SJSA1 (cell line): ENCODE measurements around the gene BRAF. TPM values are rescaled to one million over a fixed set of nuclear protein-coding genes. Genes with fewer than 3 reads are reported as not detected.
"Not testable (repeated sequence)": the region's sequence is repeated elsewhere in the genome, so short reads cannot be mapped to it uniquely, and the experiment has no call there.

Experiments used
- DNase-seq, 2 experiments: peaks; one replicate each; pipeline ENCODE4 v3.0.0-alpha.2; 2015 to 2020; ENCODE audit warnings: low spot score in 2 of 2, low read depth in 1 of 2
- H3K27ac ChIP-seq: fragments of 250-450 bp; sonication (Bioruptor Pico); 2 replicates; pipeline ENCODE4 v1.5.1; 2020; ENCODE audit warnings: mild to moderate bottlenecking, moderate library complexity
- H3K27me3 ChIP-seq: fragments of 250-450 bp; sonication (Bioruptor Pico); replicated peaks from 2 replicates; pipeline ENCODE4 v1.5.1; 2020; ENCODE audit warnings: mild to moderate bottlenecking, moderate library complexity
- H3K36me3 ChIP-seq: fragments of 250-450 bp; sonication (Bioruptor Pico); 2 replicates; pipeline ENCODE4 v1.5.1; 2020; ENCODE audit warnings: mild to moderate bottlenecking
- H3K4me1 ChIP-seq: fragments of 250-450 bp; sonication (Bioruptor Pico); replicated peaks from 2 replicates; pipeline ENCODE4 v1.6.1; 2021; ENCODE audit warnings: mild to moderate bottlenecking
- H3K4me3 ChIP-seq: fragments of 250-450 bp; sonication (Bioruptor Pico); 2 replicates; pipeline ENCODE4 v1.5.1; 2020; ENCODE audit warnings: mild to moderate bottlenecking
- H3K9me3 ChIP-seq: fragments of 250-450 bp; sonication (Bioruptor Pico); replicated peaks from 2 replicates; pipeline ENCODE4 v1.5.1; 2020; ENCODE audit warnings: mild to moderate bottlenecking
- total RNA-seq: library from RNA; depleted of rRNA; stranded (reverse); fragments of >200 nt; shearing (Covaris generic); gene quantifications from 2 replicates; pipeline ENCODE4 v1.2.3, GENCODE V29; 2014; rRNA removed

Gene BRAF
- total RNA-seq: 10.5 and 12.2 TPM in 2 replicates

- Histone ChIP-seq H3K27me3 (no peaks in the 10 kb centered on the region), H3K36me3 (peaks cover 5% of the 10 kb centered on the region), H3K4me1 (no peaks in the 10 kb centered on the region), H3K4me3 (peak within 1 kb of the TSS; percentile 99), H3K27ac (peak within 1 kb of the TSS; percentile 97), H3K9me3 (no peaks in the 10 kb centered on the region)
- peak; percentile 87 to 89 for DNase-seq
Observed at GRCh38 chr7:140924821-140925421, at the start of gene BRAF. Gene BRAF (minus strand): TSS chr7:140924929. CDS start chr7:140924703, 226 bp downstream.

GRCh38 chr7:140972876-140973829 lies 48.4 kb upstream of the BRAF start:
- DNase-seq: no peak
- no peak overlapping the region for H3K4me3 ChIP-seq
- no peaks in the 10 kb centered on the region for H3K36me3 ChIP-seq
- no peaks in the 10 kb centered on the region for H3K27me3 ChIP-seq
- H3K27ac ChIP-seq: no peak overlapping the region
- no peaks in the 10 kb centered on the region for H3K4me1 ChIP-seq
- no peaks in the 10 kb centered on the region for H3K9me3 ChIP-seq

GRCh38 chr7:140972344-140972743 lies 47.6 kb upstream of the BRAF start:
- H3K27me3 ChIP-seq: no peaks in the 10 kb centered on the region
- H3K4me3 ChIP-seq: no peak overlapping the region
- H3K36me3 ChIP-seq: no peaks in the 10 kb centered on the region
- H3K4me1 ChIP-seq: no peaks in the 10 kb centered on the region
- H3K9me3 ChIP-seq: no peaks in the 10 kb centered on the region
- no peak overlapping the region for H3K27ac ChIP-seq
- no peak for DNase-seq

GRCh38 chr7:140967438-140967837 lies 42.7 kb upstream of the BRAF start:
- Histone ChIP-seq H3K9me3 (no peaks in the 10 kb centered on the region), H3K4me1 (no peaks in the 10 kb centered on the region), H3K27ac (no peak overlapping the region), H3K4me3 (no peak overlapping the region), H3K36me3 (no peaks in the 10 kb centered on the region), H3K27me3 (no peaks in the 10 kb centered on the region)
- DNase-seq: no peak

- Histone ChIP-seq H3K9me3 (no peaks in the 10 kb centered on the region), H3K27ac (no peak overlapping the region), H3K4me3 (no peak overlapping the region), H3K27me3 (no peaks in the 10 kb centered on the region), H3K36me3 (no peaks in the 10 kb centered on the region), H3K4me1 (no peaks in the 10 kb centered on the region)
- no peak for DNase-seq
Observed at GRCh38 chr7:140966561-140967233, 42.0 kb upstream of the BRAF start.

GRCh38 chr7:140961117-140961516 lies 36.4 kb upstream of the BRAF start:
- H3K36me3 ChIP-seq: no peaks in the 10 kb centered on the region
- no peaks in the 10 kb centered on the region for H3K9me3 ChIP-seq
- H3K4me1 ChIP-seq: no peaks in the 10 kb centered on the region
- no peak overlapping the region for H3K4me3 ChIP-seq
- H3K27ac ChIP-seq: no peak overlapping the region
- no peak for DNase-seq
- no peaks in the 10 kb centered on the region for H3K27me3 ChIP-seq

GRCh38 chr7:140956997-140957396 lies 32.3 kb upstream of the BRAF start:
- not testable (repeated sequence) for H3K4me3 ChIP-seq, H3K4me1 ChIP-seq, DNase-seq, H3K27ac ChIP-seq, H3K9me3 ChIP-seq, H3K27me3 ChIP-seq, H3K36me3 ChIP-seq

GRCh38 chr7:140945940-140946339 lies 21.2 kb upstream of the BRAF start:
- Histone ChIP-seq H3K36me3 (no peaks in the 10 kb centered on the region), H3K4me1 (no peaks in the 10 kb centered on the region), H3K27me3 (0 out of 2 replicates have a peak, but pooled peaks cover 4% of the 10 kb centered on the region), H3K4me3 (no peak overlapping the region), H3K9me3 (no peaks in the 10 kb centered on the region), H3K27ac (no peak overlapping the region)
- DNase-seq: no peak

- DNase-seq: not testable (repeated sequence)
Observed at GRCh38 chr7:140942242-140942641, 17.5 kb upstream of the BRAF start.

GRCh38 chr7:140940898-140941297 lies 16.2 kb upstream of the BRAF start:
- H3K27me3 ChIP-seq: 0 out of 2 replicates have a peak, but pooled peaks cover 4% of the 10 kb centered on the region
- H3K9me3 ChIP-seq: no peaks in the 10 kb centered on the region
- H3K36me3 ChIP-seq: no peaks in the 10 kb centered on the region
- no peak overlapping the region for H3K4me3 ChIP-seq
- DNase-seq: no peak
- no peaks in the 10 kb centered on the region for H3K4me1 ChIP-seq
- no peak overlapping the region for H3K27ac ChIP-seq

More at GRCh38 chr7:140942242-140942641, 17.5 kb upstream of the BRAF start:
- not testable (repeated sequence) for H3K4me3 ChIP-seq, H3K27ac ChIP-seq, H3K4me1 ChIP-seq, H3K36me3 ChIP-seq, H3K9me3 ChIP-seq, H3K27me3 ChIP-seq

GRCh38 chr7:140937702-140938264 lies 13.1 kb upstream of the BRAF start:
- H3K36me3 ChIP-seq: no peaks in the 10 kb centered on the region
- no peaks in the 10 kb centered on the region; the same call in 1 of the 2 replicates for H3K27me3 ChIP-seq
- DNase-seq: no peak
- no peak overlapping the region for H3K4me3 ChIP-seq
- no peaks in the 10 kb centered on the region for H3K9me3 ChIP-seq
- no peak overlapping the region for H3K27ac ChIP-seq
- H3K4me1 ChIP-seq: no peaks in the 10 kb centered on the region

- Histone ChIP-seq H3K4me3 (no peak overlapping the region), H3K36me3 (peaks cover 5% of the 10 kb centered on the region), H3K4me1 (no peaks in the 10 kb centered on the region), H3K27ac (no peak overlapping the region), H3K27me3 (no peaks in the 10 kb centered on the region; the same call in 1 of the 2 replicates), H3K9me3 (no peaks in the 10 kb centered on the region)
- no peak for DNase-seq
Observed at GRCh38 chr7:140928491-140929309, 4.0 kb upstream of the BRAF start.

GRCh38 chr7:140927945-140928344 lies 3.2 kb upstream of the BRAF start:
- not testable (repeated sequence) for H3K36me3 ChIP-seq, DNase-seq, H3K27ac ChIP-seq, H3K9me3 ChIP-seq, H3K27me3 ChIP-seq, H3K4me3 ChIP-seq, H3K4me1 ChIP-seq
